NOMO-1 treated with dmso at 0.1 percent for 144 hours (cell line): ENCODE measurements around the gene SELENOM.
A peak's percentile ranks its signal among the peaks of the same experiment; 100 is the strongest.

Experiments
- DNase-seq: peaks from one replicate; lab custom pipeline; 2025; ENCODE audit not compliant: unreplicated experiment; lab: John Stamatoyannopoulos, UW

Gene SELENOM

GRCh38 chr22:31092161-31092560 lies 15.2 kb downstream of the SELENOM start:
- no peak for DNase-seq

- no peak for DNase-seq
Measured at GRCh38 chr22:31091106-31091975, 16.0 kb downstream of the SELENOM start.

- DNase-seq, result no peak
Measured at GRCh38 chr22:31090217-31091085, 16.9 kb downstream of the SELENOM start.

- DNase-seq, result peak; percentile 19
Measured at GRCh38 chr22:31089160-31090100, 17.9 kb downstream of the SELENOM start.

- DNase-seq, result no peak
Measured at GRCh38 chr22:31088233-31088986, 19.0 kb downstream of the SELENOM start.

GRCh38 chr22:31087744-31088215 lies 19.6 kb downstream of the SELENOM start:
- DNase-seq, result no peak

- no peak for DNase-seq
Measured at GRCh38 chr22:31086703-31087330, 20.6 kb downstream of the SELENOM start.

GRCh38 chr22:31085928-31086327 lies 21.4 kb downstream of the SELENOM start:
- DNase-seq, result no peak

GRCh38 chr22:31085493-31085824 lies 21.9 kb downstream of the SELENOM start:
- no peak for DNase-seq

- peak; percentile 83 for DNase-seq
Measured at GRCh38 chr22:31084811-31085492, 22.4 kb downstream of the SELENOM start.

GRCh38 chr22:31083923-31084810 lies 23.2 kb downstream of the SELENOM start:
- no peak for DNase-seq

- DNase-seq, result no peak
Measured at GRCh38 chr22:31083377-31083768, 24.0 kb downstream of the SELENOM start.

- DNase-seq, result no peak
Measured at GRCh38 chr22:31082606-31083376, 24.6 kb downstream of the SELENOM start.

GRCh38 chr22:31081963-31082605 lies 25.3 kb downstream of the SELENOM start:
- DNase-seq, result no peak

GRCh38 chr22:31080848-31081649 lies 26.3 kb downstream of the SELENOM start, which contains the start of gene SMTN:
Gene SMTN, plus strand, starts transcription at chr22:31081318. Its CDS starts 1,941 bp downstream, at chr22:31083259.
- peak; percentile 80 for DNase-seq
